AG04450 (cell line): ENCODE data around the gene RASSF3. TPM values are rescaled to one million over a fixed set of nuclear protein-coding genes. Genes with fewer than 3 reads are reported as not detected.
A peak's percentile ranks its signal among the peaks of the same experiment; 100 is the strongest.

ENCODE experiments used
- CTCF ChIA-PET: fragments of 300-600, 350-600 bp; formaldehyde crosslinking; extraction: SDS; loops from one replicate; lab custom pipeline; 2022; ENCODE audit warnings: antibody characterized with exemption, inconsistent platforms; lab: Charles Lee
- POLR2A ChIA-PET: fragments of 350-600 bp; formaldehyde crosslinking; extraction: SDS; loops from one replicate; lab custom pipeline; 2021; ENCODE audit warnings: antibody characterized with exemption, inconsistent platforms; lab: Yijun Ruan, JAX
- DNase-seq: peaks from one replicate; pipeline ENCODE4 v3.0.0-alpha.2; 2011; ENCODE audit warnings: low read depth, low spot score
- H3K27ac ChIP-seq: one replicate; pipeline ENCODE4 v1.5.1; 2012; ENCODE audit warnings: low read depth, low read length, control low read depth
- H3K27me3 ChIP-seq: one replicate; pipeline ENCODE4 v1.6.0; 2012; ENCODE audit warnings: low read length; ENCODE audit not compliant: control insufficient read depth, insufficient read depth
- H3K4me3 ChIP-seq: 2 replicates; pipeline ENCODE4 v1.5.1; 2011; ENCODE audit warnings: mild to moderate bottlenecking, low read depth, low read length, control low read depth
- H3K9me3 ChIP-seq: 2 replicates; pipeline ENCODE4 v1.5.1; 2012; ENCODE audit warnings: low read length; ENCODE audit not compliant: control insufficient read depth, insufficient read depth
- polyA plus RNA-seq: library from polyadenylated mRNA; depleted of rRNA; stranded (reverse); fragments of >200 nt; gene quantifications from 2 replicates; pipeline ENCODE4 v1.2.3, GENCODE V29; 2011
- TF ChIP-seq, protein P1 (sequence below): IDR thresholded peaks from 2 replicates; pipeline ENCODE4 v1.5.1; 2011; ENCODE audit warnings: low read depth, low read length, control low read depth, inconsistent platforms

Gene RASSF3
- polyA plus RNA-seq, 1 experiment: 46.7 TPM

DNA sequence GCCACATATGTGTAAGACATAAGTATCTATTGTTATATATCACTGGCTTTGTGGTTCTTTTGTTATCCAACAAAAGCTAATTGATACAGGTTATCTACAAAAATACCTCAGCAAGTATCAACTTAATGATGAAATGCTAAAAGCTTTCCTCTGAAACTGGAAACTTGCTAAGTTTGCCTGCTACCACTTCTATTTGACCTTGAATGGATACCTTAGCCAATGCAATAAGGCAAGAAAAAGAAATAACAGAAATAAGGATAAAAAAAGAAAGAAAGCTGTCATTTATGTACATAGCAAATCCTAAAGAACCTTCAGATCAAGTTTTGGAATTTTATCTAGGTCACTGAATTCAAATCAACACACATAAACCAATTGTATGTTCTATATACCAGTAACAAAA lies 35.5 kb upstream of the RASSF3 start:
- POLR2A ChIA-PET: no interaction called here
- DNase-seq: no peak
- no peak overlapping the region for H3K27ac ChIP-seq
- H3K27me3 ChIP-seq: peaks cover 3% of the 10 kb centered on the region
- H3K9me3 ChIP-seq: peaks cover 8% of the 10 kb centered on the region
- no peak overlapping the region for H3K4me3 ChIP-seq
- CTCF ChIA-PET: interaction anchor here (0.8 kb wide), 1 partner anchor 9 kb away, joined by 3 read pairs; no protein-coding TSS in a partner anchor
- TF ChIP-seq, protein P1, sequence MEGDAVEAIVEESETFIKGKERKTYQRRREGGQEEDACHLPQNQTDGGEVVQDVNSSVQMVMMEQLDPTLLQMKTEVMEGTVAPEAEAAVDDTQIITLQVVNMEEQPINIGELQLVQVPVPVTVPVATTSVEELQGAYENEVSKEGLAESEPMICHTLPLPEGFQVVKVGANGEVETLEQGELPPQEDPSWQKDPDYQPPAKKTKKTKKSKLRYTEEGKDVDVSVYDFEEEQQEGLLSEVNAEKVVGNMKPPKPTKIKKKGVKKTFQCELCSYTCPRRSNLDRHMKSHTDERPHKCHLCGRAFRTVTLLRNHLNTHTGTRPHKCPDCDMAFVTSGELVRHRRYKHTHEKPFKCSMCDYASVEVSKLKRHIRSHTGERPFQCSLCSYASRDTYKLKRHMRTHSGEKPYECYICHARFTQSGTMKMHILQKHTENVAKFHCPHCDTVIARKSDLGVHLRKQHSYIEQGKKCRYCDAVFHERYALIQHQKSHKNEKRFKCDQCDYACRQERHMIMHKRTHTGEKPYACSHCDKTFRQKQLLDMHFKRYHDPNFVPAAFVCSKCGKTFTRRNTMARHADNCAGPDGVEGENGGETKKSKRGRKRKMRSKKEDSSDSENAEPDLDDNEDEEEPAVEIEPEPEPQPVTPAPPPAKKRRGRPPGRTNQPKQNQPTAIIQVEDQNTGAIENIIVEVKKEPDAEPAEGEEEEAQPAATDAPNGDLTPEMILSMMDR: no peak

DNA sequence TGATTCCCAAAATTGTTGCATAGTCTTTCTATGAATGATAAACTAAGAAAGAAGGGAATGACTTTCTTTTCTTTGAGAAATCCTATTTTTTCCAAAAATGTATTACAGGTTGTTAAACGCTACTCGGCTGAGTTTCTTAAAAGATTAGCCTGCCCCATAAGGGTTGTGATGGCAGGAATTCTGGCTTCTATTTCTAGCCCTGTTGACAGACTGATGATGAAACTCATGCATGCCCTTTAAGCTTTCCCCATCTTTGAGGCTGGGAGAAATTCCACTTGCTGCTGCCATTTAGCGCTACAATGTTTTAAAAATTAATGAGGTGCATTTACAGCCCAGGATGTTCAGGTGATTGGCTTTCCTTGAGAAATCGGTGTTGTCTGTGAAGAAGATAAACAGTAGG lies 33.2 kb upstream of the RASSF3 start:
- TF ChIP-seq, protein P1: no peak
- H3K27me3 ChIP-seq: peaks cover 3% of the 10 kb centered on the region
- peaks cover 8% of the 10 kb centered on the region for H3K9me3 ChIP-seq
- ChIA-PET CTCF (interaction anchor here (0.6 kb wide), 1 partner anchor 8 kb away, joined by 8 read pairs; no protein-coding TSS in a partner anchor), POLR2A (no interaction called here)
- DNase-seq: no peak
- H3K4me3 ChIP-seq: no peak overlapping the region
- no peak overlapping the region for H3K27ac ChIP-seq

DNA sequence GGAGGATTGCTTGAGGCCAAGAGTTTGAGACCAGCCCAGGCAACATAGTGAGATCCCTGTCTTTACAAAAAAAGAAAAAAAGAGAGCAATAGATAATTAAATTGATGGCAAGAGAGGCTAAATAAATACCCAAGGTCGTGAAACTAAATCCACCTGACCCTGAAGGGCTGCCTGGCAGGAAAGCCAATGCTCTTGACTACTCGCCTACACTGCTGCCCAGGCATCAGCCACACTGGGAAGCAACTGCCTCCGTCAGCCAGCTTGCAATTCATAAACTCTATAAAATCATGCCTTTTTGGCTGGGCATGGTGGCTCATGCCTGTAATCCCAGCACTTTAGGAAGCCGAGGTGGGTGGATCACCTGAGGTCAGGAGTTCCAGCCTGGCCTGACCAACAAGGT lies 31.7 kb upstream of the RASSF3 start:
- no peak for DNase-seq
- CTCF ChIA-PET: interaction anchor here (1.1 kb wide), 1 partner anchor 116 kb away, joined by 5 read pairs; no protein-coding TSS in a partner anchor

DNA sequence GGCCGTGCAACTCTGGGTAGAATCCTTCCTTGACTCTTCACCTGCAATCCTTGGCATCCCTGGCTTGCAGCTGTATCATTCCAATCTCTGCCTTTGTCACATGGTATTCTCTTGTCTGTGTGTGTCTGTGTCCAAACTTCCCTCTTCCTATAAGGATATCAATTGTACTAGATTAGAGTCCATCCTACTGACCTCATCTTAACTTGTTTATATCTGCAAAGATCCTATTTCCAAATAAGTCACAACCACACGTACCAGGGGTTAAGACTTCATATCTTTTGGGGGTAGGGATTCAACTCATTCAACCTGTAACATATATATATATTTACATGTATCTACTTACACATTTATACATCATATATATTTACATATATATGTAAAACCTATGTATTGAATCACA lies 29.6 kb upstream of the RASSF3 start:
- H3K4me3 ChIP-seq: no peak overlapping the region
- peak; percentile 32 for DNase-seq
- ChIA-PET CTCF (interaction anchor here (0.6 to 2.8 kb wide), 2 partner anchors 11 to 32 kb away, joined by 5 to 16 read pairs; no protein-coding TSS in a partner anchor), POLR2A (interaction anchor here (0.6 to 1.6 kb wide), 3 partner anchors 13 to 44 kb away, joined by 4 to 7 read pairs (median 6); no protein-coding TSS in a partner anchor)
- TF ChIP-seq, protein P1: no peak
- no peaks in the 10 kb centered on the region for H3K9me3 ChIP-seq
- H3K27me3 ChIP-seq: no peaks in the 10 kb centered on the region
- H3K27ac ChIP-seq: no peak overlapping the region

More for the DNA sequence above, 31.7 kb upstream of the RASSF3 start:
- TF ChIP-seq, protein P1: no peak
- Histone ChIP-seq H3K9me3 (peaks cover 8% of the 10 kb centered on the region), H3K27ac (no peak overlapping the region), H3K27me3 (no peaks in the 10 kb centered on the region), H3K4me3 (no peak overlapping the region)
- POLR2A ChIA-PET: no interaction called here

DNA sequence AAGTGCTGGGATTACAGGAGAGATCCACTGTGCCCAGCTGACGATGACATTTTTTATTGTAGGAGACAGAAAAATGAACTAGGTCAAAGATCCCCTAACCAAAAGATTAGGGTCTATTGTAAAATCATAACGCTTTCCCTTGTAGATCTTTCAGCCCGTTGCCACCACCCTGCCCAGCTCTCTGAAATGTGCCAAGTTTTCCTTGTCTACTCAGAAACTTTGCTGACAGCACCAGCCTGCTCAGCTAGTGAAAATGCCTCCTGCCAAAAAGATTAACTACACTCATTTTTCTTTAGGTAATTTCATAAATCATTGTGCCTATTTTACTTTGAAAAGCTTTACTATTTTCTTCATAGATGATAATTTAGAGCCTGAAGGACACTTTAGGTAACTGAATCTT lies 28.2 kb upstream of the RASSF3 start:
- POLR2A ChIA-PET: no interaction called here

More for the DNA sequence above, 28.2 kb upstream of the RASSF3 start:
- Histone ChIP-seq H3K9me3 (no peaks in the 10 kb centered on the region), H3K4me3 (no peak overlapping the region), H3K27me3 (no peaks in the 10 kb centered on the region), H3K27ac (no peak overlapping the region)
- TF ChIP-seq, protein P1: no peak
- DNase-seq: no peak
- CTCF ChIA-PET: interaction anchor here (2.8 kb wide), 1 partner anchor 33 kb away, joined by 16 read pairs; no protein-coding TSS in a partner anchor
